Neural crest cell (in vitro differentiated cells): ENCODE measurements around the gene ARHGAP23. TPM values are rescaled to one million over a fixed set of nuclear protein-coding genes. Genes with fewer than 3 reads are reported as not detected.

ENCODE experiments used
- DNase-seq: peaks from one replicate; pipeline ENCODE4 v3.0.0; 2021; ENCODE audit warnings: low read depth, mixed read lengths, low spot score
- H3K27ac Mint-ChIP-seq: one replicate; pipeline ENCODE4 v1.8.0; 2021; ENCODE audit warnings: mild to moderate bottlenecking, mixed read lengths; ENCODE audit not compliant: unreplicated experiment
- H3K27me3 Mint-ChIP-seq: 2 replicates; pipeline ENCODE4 v1.8.0; 2021; ENCODE audit warnings: low read depth, mild to moderate bottlenecking, mixed read lengths
- H3K36me3 Mint-ChIP-seq: 2 replicates; pipeline ENCODE4 v1.8.0; 2021; ENCODE audit warnings: low read depth, mild to moderate bottlenecking, mixed read lengths
- H3K4me1 Mint-ChIP-seq: 2 replicates; pipeline ENCODE4 v1.8.0; 2021; ENCODE audit warnings: mixed read lengths
- H3K4me3 Mint-ChIP-seq: one replicate; pipeline ENCODE4 v1.8.0; 2021; ENCODE audit warnings: mild to moderate bottlenecking, mixed read lengths
- H3K9me3 Mint-ChIP-seq: 2 replicates; pipeline ENCODE4 v1.8.0; 2021; ENCODE audit warnings: mixed read lengths
- CTCF ChIP-seq: fragments of 200-600 bp; sonication (generic); conservative IDR thresholded peaks from 2 replicates; pipeline ENCODE4 v1.5.0; 2021; ENCODE audit warnings: antibody characterized with exemption, mild to moderate bottlenecking
- total RNA-seq: library from RNA; stranded (reverse); gene quantifications from 2 replicates; pipeline ENCODE4 v1.2.1, GENCODE V29; 2021

ARHGAP23 gene
- total RNA-seq, 1 donor from 2014 or later: 30.0 TPM

- H3K4me3 Mint-ChIP-seq: no peak overlapping the region
- no peak overlapping the region for H3K27ac Mint-ChIP-seq
- H3K36me3 Mint-ChIP-seq: peaks cover 18% of the 10 kb centered on the region
- no peak for TF ChIP-seq CTCF
- DNase-seq: no peak
- H3K27me3 Mint-ChIP-seq: no peaks in the 10 kb centered on the region
- peaks cover 5% of the 10 kb centered on the region for H3K4me1 Mint-ChIP-seq
- no peaks in the 10 kb centered on the region for H3K9me3 Mint-ChIP-seq
Observed at GRCh38 chr17:38401459-38401858, 26.8 kb upstream of the ARHGAP23 start.

GRCh38 chr17:38402897-38403296 is 25.4 kb upstream of the ARHGAP23 start:
- Mint-ChIP-seq H3K4me3 (no peak overlapping the region), H3K4me1 (peaks cover 5% of the 10 kb centered on the region), H3K27me3 (no peaks in the 10 kb centered on the region), H3K27ac (no peak overlapping the region), H3K36me3 (peaks cover 7% of the 10 kb centered on the region), H3K9me3 (no peaks in the 10 kb centered on the region)
- TF ChIP-seq CTCF: no peak
- no peak for DNase-seq

- Mint-ChIP-seq H3K4me3 (no peak overlapping the region), H3K27me3 (no peaks in the 10 kb centered on the region), H3K9me3 (no peaks in the 10 kb centered on the region), H3K27ac (no peak overlapping the region), H3K4me1 (peaks cover 5% of the 10 kb centered on the region), H3K36me3 (peaks cover 7% of the 10 kb centered on the region)
- TF ChIP-seq CTCF: no peak
- no peak for DNase-seq
Observed at GRCh38 chr17:38403491-38403890, 24.8 kb upstream of the ARHGAP23 start.

- DNase-seq: no peak
- TF ChIP-seq CTCF: no peak
- Mint-ChIP-seq H3K4me3 (no peak overlapping the region), H3K27ac (no peak overlapping the region), H3K36me3 (peaks cover 7% of the 10 kb centered on the region), H3K9me3 (no peaks in the 10 kb centered on the region), H3K27me3 (no peaks in the 10 kb centered on the region), H3K4me1 (peaks cover 5% of the 10 kb centered on the region)
Observed at GRCh38 chr17:38404174-38404943, 23.9 kb upstream of the ARHGAP23 start.

- TF ChIP-seq CTCF: no peak
- Mint-ChIP-seq H3K4me1 (peaks cover 5% of the 10 kb centered on the region), H3K4me3 (no peak overlapping the region), H3K36me3 (peaks cover 4% of the 10 kb centered on the region), H3K27me3 (no peaks in the 10 kb centered on the region), H3K9me3 (no peaks in the 10 kb centered on the region), H3K27ac (no peak overlapping the region)
- DNase-seq: no peak
Observed at GRCh38 chr17:38405654-38406053, 22.6 kb upstream of the ARHGAP23 start.
